G401.6 (cell line): ENCODE data around the gene TMEM208.

ENCODE experiments used
- FAIRE-seq: peaks from 2 replicates; lab custom pipeline; 2012; peaks lifted over from hg19 to GRCh38; lab: Jason Lieb, UNC

TMEM208 gene

DNA sequence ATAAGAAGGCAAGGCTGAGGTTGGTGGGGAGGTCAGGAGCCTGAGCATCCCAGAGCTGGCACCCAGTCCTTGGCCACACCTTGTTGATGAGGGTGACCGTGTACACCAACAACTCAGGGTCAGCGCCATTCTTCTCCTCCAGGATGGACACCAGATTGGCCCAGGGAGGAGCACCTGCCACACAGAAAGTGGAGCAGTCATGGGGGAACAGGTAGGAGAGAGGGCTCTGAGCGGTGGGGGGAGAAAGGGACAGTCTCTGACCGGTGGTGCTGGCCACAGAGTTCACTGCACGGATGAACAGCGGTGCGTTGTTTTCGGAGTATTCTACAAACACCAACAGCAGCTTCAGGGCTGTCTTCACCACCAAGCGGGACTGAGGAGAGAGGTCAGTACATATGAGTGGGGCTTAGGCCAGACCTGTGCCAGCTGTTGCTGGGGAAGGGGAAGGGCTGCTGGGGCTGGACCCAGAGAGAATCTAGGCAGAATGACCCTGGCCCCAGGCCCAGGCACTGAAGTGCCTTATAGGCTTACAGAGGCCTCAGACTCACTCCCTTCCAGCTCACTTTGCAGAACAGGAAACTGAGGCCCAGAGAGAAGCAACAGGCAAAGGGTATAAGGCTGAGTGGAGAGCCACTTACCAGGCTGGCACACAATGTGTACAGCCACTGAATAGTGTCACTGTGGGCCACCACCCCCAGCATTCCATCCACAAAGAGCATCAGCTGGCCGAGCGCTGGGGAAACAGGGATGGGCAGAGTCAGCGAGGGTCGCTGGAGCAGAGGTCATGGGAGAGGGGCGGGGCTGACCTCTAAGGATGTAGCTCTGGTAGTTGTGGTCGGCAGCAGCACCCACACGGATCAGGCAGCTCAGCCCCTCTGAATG lies 10.7 kb downstream of the TMEM208 start:
- no peak for FAIRE-seq

DNA sequence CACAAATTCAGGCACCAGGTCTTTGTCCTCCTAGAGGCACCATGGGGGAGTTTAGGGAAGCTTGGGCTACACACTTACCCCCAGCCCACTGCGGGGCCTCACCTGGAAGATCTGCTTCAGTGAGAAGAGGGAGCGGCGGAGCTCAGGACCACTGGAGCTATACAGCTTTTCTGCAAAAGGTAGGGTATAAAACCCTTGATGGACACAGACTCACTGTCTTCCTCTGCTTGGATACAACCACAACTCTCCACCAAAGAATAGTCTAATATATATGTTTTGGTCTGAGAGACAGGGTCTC lies 11.3 kb downstream of the TMEM208 start:
- no peak for FAIRE-seq

DNA sequence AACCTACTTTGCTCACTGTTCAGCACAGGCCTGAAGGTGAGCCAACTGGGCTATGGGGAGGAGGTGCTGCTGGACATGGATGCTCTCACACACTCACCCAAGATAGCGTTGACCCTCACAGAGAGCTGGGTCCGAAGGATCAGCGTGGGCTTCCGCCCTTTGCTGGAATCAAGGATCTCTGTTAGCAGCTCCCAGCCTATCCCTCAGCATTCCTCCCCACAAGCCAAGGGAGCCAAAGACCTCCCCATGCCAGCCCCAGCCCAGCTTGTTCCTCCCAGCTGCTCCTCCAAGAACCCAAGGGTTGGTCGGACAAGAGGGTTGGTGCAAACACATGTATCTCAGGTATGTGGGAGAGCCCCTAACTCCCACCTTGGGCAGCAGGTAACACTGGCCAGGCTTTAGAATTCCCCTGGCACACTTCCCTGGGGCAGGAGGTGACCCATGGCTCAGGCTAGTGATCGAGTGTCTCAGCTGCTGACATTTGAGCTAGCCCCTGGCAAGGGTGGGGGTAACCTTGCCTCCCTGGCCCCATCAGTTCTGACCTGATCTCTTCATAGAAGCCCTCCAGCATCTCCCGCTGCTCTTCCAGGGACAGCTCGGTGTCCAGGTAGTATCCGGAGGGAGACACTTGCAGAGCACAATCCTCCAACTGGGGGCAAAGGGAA lies 12.0 kb downstream of the TMEM208 start:
- no peak for FAIRE-seq

DNA sequence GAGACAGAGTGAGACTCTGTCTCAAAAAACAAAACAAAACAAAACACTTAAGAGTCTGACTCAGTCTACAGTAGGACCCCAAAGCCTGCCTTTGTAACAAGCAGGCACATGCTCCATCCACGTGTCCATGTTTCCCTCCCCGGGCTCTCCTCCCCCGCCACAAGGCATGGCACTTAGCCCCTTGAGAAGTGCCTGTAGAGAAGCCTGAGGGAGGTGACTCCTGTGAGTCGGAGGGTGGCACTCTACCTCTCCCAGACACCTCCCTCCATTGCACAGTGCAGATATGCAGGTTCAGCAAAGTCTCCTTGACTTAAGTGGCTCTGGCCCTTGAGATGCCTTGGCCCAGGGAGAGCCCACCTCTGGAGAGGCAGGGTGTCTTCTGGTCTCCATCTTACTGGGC lies 13.6 kb downstream of the TMEM208 start:
- no peak for FAIRE-seq

DNA sequence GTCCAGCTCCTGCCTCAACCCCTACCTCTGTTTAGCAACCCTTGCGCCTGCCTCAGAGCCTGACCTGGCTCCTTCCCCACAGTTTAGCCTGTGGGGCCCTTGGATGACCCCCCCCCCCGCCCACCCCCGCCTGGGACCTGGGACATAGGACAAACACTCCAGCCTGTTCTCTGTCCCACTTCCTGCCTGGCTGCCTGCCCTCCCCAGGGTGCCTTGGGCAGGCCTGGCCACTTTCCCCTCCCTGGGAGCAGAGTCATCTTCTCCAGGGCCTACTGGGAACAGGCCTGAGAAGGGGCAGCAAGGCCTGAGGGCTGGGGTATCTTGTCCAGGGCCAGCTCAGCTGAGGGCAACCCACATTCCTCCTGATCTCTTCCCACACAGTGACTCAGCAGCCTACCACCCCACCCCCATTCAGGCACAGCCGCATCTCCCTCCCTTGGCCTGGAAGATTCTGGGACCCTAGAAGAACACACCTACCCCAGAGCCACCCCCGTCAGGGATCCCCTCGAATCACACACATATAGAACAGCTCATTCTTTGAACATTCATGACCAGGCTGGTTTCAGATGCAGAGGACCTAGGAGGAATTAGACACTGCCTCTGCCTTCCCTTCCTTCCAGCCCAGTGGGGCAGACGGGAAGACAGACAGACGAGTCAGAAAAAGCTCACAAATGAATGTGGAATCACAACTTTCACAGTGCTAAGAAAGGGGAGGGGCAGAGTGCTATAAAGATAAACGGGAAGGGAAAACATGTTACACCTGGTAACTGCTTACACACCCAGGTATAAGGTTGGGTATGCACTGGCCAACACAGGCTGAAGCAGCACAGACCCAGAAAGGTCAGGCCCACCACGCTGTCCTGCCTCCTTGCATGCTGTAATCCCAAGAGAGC lies 14.3 kb downstream of the TMEM208 start:
- FAIRE-seq, result no peak

DNA sequence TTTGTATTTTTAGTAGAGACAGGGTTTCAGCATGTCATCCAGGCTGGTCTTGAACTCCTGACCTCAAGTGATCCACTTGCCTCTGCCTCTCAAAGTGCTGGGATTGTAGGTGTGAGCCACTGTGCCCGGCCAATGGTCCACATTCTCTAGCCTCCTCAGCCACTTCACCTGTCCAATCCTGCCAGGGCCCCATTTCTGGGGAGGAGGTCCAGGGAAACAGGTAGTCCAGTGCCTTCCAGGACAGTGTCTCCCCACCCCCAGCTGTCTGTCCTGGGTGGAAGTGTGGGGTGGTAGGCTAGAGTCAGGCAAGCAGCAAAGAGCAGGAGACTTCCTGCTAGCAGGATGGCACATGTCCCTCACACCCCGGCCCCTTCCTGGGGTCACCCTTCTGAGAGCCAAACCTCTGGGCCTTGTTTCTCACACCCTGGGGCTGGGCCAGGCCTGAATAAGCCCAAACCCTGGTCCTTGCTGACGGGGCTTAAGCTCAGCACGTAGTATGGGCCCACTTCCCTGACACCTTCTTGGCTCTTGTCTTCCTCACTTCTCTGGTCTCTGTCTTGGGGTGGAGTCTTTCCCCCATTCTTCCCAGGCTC lies 15.3 kb downstream of the TMEM208 start:
- FAIRE-seq, result no peak

DNA sequence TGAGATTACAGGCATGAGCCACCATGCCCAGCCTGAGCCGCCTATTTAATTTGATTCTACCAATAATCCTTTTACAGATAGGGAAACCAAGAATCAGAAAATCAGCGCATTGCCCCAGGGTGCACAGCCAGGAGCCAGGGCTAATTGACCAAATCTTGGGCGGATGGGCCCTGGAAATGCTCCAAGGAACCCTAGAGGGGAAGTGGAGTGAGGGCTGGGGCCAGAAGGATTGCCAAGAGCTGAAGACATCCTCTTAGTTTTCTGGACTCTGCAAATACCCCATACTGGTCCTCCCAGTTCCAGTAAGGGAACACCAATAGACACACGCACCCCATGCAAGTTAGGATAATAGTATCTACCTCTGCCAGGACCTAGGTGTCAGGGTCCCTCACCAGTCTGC lies 16.6 kb downstream of the TMEM208 start:
- no peak for FAIRE-seq

DNA sequence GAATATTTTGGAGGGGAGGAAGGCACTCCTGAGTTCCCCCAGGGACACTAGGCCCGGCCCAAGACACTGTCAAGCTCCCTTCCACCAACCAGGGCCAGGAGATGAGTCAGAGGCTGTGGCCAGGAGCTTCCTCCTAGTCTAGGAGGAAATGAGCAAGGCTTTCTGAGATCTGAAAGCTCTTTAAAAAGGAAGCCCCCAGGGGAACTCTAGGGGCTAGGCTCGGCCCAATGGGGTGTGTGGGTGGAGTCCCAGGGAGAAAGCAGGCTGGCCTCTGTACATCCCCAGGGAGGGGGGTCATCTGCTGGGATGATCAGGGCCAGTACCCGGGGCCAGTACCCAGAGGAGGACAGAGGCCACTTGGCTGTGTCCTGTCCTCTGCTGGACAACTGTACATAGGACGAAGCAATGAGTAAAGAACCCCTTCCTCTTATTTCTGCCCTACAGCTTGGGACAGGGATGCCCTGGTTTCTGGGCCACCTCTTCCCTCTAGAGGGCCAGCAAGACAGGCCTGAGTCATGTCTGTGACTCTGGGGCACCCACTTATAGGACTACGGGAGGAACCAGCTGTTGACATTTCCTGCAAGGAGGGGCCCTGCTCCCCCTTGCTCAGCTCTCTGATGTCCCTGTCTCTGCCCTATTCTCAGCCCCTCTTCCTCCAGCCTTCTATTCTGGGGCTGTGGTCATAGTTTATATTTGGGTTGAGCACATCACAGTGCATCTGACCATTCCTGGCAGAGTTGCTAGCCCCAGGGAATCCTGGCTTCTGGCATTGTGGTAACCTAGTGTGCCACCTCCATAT lies 17.7 kb downstream of the TMEM208 start:
- no peak for FAIRE-seq

DNA sequence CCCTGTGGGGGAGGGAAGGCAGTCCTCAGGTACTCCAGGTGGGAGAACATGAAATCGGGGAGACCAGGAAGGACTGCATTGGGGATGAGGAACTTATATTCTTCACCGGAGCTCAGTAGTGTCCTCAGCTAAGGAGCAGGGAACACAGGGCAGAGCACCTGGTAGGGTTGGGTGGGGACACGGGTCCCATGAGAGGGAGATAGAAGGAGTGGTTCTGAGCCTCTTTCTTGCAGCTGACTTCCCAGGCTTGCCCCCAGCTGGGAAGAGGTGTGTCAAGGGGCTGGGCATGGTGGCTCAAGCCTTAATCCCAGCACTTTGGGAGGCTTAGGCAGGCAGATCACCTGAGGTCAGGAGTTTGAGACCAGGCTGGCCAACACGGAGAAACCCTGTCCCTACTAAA lies 18.3 kb downstream of the TMEM208 start:
- FAIRE-seq, result no peak

DNA sequence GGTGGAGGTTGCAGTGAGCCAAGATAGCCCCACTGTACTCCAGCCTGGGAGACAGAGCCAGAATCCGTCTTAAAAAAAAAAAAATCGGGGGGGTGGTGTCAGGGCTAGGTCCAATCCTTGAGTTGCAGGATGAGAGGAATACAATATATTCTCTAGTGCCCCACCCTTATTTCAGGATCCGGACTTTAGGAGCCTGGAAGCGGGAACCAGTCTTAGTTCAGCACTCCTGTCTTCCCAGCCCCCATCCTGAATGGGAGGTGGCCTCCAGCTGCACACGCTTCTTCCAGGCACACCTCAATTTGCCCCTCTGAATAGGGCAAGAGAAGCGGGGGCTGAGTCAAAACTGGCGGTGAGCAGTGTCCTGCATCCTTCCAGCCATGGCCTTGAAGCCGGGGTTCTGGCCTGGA lies 18.7 kb downstream of the TMEM208 start:
- FAIRE-seq, result no peak

DNA sequence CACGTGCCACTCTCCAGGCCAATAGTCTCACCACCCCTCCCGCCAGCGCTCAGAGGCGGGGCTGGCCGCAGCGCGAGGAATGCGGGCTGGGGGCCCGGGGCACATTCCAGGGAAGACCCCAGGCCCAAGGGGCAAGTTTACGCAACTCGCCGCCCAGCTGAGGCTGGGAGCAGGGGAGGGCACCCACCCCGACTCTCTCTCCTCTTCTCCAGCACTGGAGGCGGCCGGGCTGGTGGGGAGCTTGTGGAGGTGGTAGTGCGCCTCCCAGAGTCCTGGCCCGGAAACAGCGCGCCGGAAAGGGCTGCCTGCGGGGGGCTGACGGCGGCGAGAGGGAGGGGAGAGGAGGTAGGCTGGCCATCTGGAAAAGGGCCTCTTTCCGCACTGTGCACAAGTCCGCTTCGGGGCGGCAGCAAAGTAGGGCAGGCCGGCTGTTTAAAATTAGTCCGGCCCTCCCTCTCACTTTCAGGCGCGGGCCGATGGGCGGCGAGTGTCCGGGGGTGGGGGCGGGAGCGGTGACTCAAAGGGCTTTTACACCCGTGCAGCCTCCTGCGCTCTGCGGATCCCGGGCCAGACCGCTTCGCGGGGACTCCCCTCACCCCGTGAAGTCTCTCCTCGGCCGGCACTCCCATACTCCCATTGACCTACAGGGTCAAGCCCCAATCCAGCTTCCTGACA lies 19.3 kb downstream of the TMEM208 start:
- FAIRE-seq, result no peak

DNA sequence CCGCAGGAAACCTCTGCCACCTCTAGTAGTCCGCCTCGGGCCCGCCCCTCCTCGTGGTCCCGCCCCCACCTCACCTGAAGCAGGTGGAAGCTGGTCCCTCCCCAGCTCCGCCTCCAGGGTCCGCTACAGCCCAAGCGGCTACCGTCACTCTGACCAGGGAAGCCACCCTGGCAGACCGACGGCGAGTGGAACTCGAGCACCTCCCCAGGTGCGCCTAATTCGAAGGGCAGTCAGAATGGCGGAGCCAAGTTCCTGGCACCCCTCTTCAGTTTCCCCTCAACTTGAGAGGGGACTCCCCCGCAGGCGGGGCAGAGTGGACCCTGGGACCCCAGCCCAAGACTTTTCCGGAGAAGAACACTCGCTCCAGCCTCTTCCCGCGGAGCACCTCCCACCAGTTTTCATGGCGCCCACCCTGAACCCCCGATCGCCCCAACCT lies 19.8 kb downstream of the TMEM208 start:
- no peak for FAIRE-seq

DNA sequence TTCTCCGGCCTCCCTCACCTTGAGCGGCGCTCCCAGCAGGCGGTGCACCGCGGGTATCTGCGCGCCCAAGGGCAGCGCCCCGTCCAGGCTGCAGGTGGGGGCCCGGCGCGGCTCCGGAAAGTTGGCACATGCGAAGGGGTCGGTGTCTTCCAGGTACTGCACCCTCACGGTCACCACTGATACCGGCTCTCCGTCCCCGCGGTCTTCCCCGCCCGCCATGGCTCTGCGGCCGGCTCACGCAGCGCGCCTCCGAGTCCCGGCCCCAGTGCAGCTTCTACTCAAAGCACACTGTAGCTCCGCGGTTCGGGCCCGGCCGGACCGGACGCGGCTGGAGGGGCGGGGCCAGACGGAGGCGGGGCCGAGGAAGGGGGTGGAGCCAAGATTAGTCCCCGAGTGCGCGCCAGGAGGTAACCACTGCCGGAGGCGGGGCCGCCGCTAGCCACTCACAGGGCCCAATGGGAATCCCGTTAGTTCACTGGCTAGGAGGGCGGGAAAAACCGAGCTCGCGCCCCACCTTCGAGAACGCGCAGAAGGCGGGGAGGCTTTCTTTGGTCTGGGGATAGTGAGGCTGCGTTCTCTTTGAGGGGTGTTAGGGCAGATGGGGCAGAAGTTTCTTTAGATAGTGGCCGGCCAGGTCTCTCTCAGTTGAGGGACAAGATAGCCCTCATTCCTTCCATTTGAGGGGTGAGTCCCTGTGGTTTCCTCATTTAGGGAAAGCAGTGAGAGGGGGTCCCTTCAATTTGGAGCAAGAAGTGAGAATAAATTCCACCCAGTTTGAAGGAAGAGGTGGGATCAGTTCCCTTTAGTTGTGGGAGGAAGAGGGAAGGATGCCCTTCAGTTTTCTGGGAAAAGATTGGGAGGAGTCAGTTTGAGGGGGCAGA lies 20.5 kb downstream of the TMEM208 start, which contains the start of gene FHOD1:
TSS of gene FHOD1 (minus strand) at position 290 of the 881 bp plus-strand sequence. CDS start at position 219, 71 bp downstream.
- FAIRE-seq, result peak; percentile 96

DNA sequence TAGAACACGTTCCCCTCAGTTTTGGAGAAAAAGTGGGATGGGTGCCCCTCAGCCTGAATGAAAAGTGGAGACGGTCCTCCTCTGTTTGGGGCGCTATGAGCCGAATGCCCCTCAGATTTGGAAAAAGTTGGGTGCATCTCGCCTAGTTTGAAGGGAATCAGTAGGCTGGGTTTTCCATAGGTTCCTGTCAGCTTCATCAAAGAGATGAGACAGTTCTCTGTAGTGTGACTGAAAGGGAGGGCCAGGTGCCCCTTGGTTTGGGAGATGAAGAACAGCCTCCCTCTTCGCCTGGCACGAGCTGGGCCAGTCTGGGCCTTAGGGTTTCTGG lies 21.1 kb downstream of the TMEM208 start:
- FAIRE-seq, result no peak

DNA sequence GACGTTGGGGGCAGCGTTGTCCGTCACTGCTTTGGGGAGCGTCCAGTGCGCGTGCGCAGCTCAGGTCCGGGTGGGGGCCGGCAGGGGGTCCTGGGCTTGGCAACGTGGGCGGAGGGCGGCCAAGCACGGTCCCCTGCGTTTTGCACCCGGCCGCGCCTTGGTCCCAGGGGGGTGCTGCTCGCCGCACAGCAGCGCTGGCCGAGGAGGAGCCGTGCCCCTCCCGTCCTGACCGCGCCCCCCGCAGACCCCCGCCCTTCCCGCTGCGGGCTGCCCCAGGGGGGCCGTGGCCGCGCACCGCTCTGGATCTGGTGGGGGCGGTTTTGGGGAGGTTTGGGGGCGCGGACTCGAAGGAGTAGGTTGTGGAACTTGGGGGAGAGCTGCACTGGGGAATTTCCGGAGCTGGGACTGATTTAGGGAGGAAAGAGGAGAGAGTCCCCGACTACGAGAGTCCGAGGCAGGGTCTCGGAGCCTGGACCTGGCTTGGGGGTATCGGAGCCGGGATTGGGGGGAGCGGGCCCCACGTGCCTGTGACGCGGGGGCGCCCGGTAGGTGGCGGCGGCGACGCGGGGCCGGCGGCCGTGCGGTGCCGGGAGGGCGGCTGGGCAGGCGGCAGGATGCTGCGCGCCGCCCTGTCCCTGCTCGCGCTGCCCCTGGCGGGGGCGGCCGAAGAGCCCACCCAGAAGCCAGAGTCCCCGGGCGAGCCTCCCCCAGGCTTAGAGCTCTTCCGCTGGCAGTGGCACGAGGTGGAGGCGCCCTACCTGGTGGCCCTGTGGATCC lies 21.7 kb downstream of the TMEM208 start, which contains the start of gene SLC9A5:
TSS of gene SLC9A5 (plus strand) at position 579 of the 777 bp plus-strand sequence. CDS start at position 615, 36 bp downstream.
- FAIRE-seq, result no peak

DNA sequence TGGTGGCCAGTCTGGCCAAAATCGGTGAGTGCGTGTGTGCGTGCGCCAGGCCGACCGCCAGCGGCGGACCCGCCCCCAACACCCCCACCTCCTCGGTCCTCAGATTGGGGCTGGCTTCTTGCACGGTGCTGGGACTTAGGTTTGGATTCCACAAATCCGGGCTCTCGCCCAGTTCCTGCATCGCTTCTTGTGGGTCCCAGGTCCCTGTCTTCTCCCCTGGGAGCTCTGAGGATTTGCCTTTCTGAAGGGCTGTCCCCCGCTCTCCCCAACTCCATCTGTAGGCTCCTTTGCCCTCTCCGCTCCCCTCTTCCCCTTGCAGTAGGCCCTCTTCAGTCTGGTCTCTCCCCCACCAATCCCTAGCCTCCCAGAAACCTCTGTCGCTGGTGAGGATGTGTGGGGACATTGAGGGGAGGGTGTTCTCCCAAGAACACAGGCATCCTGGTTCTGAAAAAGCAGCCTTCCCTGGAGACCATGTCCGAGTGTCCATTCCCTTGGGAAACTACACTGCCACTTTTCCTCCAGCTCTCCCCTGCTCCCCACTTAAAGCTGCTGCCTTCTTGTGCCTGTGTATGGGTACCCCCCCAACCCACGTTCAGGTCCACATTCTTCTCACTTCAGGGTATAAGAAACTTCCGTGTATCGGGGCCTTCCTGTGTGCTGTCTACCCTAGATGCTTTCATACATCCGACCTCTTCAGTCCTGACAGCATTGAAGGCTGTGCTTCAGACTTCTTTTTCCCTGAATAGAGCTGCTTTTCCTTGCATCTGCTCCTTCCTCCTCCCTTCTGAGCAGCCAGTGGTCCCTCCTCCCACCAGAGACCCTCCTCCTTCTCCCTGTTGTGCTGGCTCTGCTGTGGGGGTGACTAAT lies 22.5 kb downstream of the TMEM208 start:
- FAIRE-seq, result no peak

DNA sequence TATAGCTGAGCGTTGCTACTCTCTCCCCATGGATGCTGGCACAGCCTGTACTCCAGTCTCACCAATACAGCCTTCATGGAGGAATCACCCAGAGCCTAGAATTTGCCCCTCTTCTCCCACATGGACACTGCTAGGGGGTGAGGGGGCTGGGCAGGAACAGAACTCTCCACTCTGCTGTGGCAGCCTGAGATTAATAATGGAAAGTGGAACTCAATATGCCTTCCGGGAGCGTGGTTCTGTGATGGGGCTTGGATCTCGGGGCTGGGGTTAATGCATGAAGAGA lies 23.1 kb downstream of the TMEM208 start:
- FAIRE-seq, result no peak
